Thyroid gland (tissue), 4 donors: ENCODE results near the gene LMTK2. TPM values are rescaled to one million over a fixed set of nuclear protein-coding genes. Genes with fewer than 3 reads are reported as not detected.

Experiments
- DNase-seq, 2 donors: peaks; one replicate each; pipeline ENCODE4 v3.0.0-alpha.2; 2019
- H3K27ac ChIP-seq, 3 donors: fragments of 200-600 bp; sonication (generic); 1 replicate in 2 of 3; 2 replicates in 1 of 3; pipeline ENCODE4 v1.5.1; 2016 to 2019; ENCODE audit warnings: mild to moderate bottlenecking in 1 of 3, moderate library complexity in 1 of 3
- H3K27me3 ChIP-seq: fragments of 200-600 bp; sonication (generic); one replicate; pipeline ENCODE4 v1.5.1; 2019
- H3K36me3 ChIP-seq, 2 donors: fragments of 200-600 bp; sonication (generic); one replicate each; pipeline ENCODE4 v1.5.1; 2016 to 2019
- H3K4me1 ChIP-seq, 2 donors: fragments of 200-600 bp; sonication (generic); one replicate each; pipeline ENCODE4 v1.5.1; 2017 to 2019
- H3K4me3 ChIP-seq, 3 donors: fragments of 200-600 bp; sonication (generic); replicated peaks in 1 of 3; 1 replicate in 2 of 3; 2 replicates in 1 of 3; pipeline ENCODE4 v1.5.1; 2016; ENCODE audit warnings: mild to moderate bottlenecking in 1 of 3
- H3K9me3 ChIP-seq: fragments of 200-600 bp; sonication (generic); one replicate; pipeline ENCODE4 v1.5.1; 2017
- POLR2A ChIP-seq, 2 donors: fragments of 450-650 bp; IDR thresholded peaks; one replicate each; pipeline ENCODE4 v1.6.1; 2017; ENCODE audit warnings: antibody characterized with exemption in 2 of 2, mild to moderate bottlenecking in 2 of 2, moderate library complexity in 1 of 2
- WGBS, 2 donors: methylation state at CpG; one replicate each; pipeline ENCODE4 v1.1.5; 2017; 5-methylcytosine and 5-hydroxymethylcytosine counted together
- intact Hi-C: fragments of 100-400 bp; cut with DNase I; formaldehyde crosslinking; loops from one replicate; pipeline ENCODE4 v1.15.1; 2023
- total RNA-seq, 4 donors: library from RNA; depleted of rRNA; stranded (reverse); fragments of >200 nt; gene quantifications; one replicate each; pipeline ENCODE4 v1.2.3, GENCODE V29; 2016
- TF ChIP-seq, protein P1 (sequence below), 6 experiments: fragments of 200-600 bp in 3 of 6; fragments of 450-650 bp in 3 of 6; sonication (generic) in 3 of 6; IDR thresholded peaks; one replicate each; pipeline ENCODE4 v1.5.1; 2016 to 2019; ENCODE audit warnings: antibody characterized with exemption in 6 of 6, mild to moderate bottlenecking in 2 of 6, inconsistent platforms in 1 of 6, moderate library complexity in 1 of 6

Gene LMTK2
- 10 to 100 TPM; 22.0 to 36.5 (median 26.6) TPM for total RNA-seq

DNA sequence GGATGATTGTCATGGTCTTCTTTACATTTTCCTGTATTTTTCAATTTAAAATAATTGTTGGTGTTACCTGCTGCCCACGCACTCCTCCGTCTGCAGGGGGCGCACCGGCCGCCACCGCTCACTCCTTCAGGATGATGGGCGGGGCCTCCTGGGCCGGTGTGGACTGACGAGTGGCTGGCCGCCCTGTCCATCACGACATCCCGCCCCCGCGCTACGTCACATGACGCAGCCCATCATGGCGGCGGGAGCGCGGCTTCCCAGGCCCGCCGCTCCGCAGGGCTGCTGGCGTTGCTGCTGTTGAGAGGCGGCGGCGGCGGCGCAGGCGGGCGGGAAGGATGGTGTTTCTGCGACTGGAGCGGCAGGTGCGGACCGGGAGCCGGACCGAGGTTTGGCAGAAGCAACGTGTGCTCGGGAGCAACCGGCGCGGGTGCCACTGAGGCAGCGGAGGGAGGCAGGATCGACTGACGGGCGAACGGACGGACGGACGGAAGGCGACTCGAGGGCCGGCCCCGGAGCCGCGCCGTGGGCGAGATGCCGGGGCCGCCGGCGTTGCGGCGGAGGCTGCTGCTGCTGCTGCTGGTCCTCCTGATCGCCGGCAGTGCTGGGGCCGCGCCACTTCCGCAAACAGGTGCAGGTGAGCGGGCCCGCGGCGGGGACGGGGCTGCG lies at the start of gene LMTK2:
Gene LMTK2 (plus strand): TSS at position 216 of the 666 bp plus-strand sequence. CDS start 316 bp downstream, at position 532.
- peak within 1 kb of the TSS; percentile 88 to 98 (median 88) for H3K4me3 ChIP-seq
- intact Hi-C loops = loop anchor here (2.0 kb wide), 1 partner anchor 60 kb away; no protein-coding TSS in a partner anchor
- peak; percentile 95 to 97 for DNase-seq
- 0% methylated on average over 16 to 21 of the region's 75 CpGs for WGBS, 2 donors
- TF ChIP-seq POLR2A (IDR thresholded peaks at IDR 0.05) = peak; percentile 83 to 99
- TF ChIP-seq, protein P1, sequence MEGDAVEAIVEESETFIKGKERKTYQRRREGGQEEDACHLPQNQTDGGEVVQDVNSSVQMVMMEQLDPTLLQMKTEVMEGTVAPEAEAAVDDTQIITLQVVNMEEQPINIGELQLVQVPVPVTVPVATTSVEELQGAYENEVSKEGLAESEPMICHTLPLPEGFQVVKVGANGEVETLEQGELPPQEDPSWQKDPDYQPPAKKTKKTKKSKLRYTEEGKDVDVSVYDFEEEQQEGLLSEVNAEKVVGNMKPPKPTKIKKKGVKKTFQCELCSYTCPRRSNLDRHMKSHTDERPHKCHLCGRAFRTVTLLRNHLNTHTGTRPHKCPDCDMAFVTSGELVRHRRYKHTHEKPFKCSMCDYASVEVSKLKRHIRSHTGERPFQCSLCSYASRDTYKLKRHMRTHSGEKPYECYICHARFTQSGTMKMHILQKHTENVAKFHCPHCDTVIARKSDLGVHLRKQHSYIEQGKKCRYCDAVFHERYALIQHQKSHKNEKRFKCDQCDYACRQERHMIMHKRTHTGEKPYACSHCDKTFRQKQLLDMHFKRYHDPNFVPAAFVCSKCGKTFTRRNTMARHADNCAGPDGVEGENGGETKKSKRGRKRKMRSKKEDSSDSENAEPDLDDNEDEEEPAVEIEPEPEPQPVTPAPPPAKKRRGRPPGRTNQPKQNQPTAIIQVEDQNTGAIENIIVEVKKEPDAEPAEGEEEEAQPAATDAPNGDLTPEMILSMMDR (IDR thresholded peaks at IDR 0.05) = peak; percentile 81 to 98 (median 94)
- H3K4me1 ChIP-seq = peaks cover 13 to 18% of the 10 kb centered on the region in 2 donors
- H3K27ac ChIP-seq = peak within 1 kb of the TSS; percentile 60 to 86 (median 85)
- no peaks in the 10 kb centered on the region for H3K27me3 ChIP-seq
- no peaks in the 10 kb centered on the region for H3K9me3 ChIP-seq
- no peaks in the 10 kb centered on the region for H3K36me3 ChIP-seq

DNA sequence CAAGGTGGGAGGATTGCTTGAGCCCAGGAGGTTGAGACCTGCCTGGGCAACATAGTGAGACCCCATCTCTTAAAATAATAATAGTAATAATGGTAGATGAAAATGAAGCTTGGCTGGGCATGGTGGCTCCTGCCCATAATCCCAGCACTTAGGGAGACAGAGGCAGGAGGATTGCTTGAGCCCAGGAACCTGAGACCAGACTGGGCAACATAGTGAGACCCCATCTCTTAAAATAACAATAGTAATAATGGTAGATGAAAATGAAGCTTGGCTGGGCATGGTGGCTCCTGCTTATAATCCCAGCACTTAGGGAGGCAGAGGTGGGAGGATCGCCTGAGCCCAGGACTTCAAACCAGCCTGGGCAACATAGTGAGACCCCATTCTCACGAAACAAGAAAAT lies 49.5 kb upstream of the LMTK2 start:
- Histone ChIP-seq H3K9me3 (no peaks in the 10 kb centered on the region), H3K36me3 (no peaks in the 10 kb centered on the region), H3K4me1 (no peaks in the 10 kb centered on the region), H3K27ac (no peak overlapping the region), H3K4me3 (no peak overlapping the region), H3K27me3 (no peaks in the 10 kb centered on the region)
- TF ChIP-seq POLR2A (IDR thresholded peaks at IDR 0.05) = no peak
- TF ChIP-seq, protein P1 (IDR thresholded peaks at IDR 0.05) = no peak
- WGBS, 2 donors = 89 to 94% methylated on average over 2 of the region's 2 CpGs
- DNase-seq = no peak
- intact Hi-C loops = no loop called here

DNA sequence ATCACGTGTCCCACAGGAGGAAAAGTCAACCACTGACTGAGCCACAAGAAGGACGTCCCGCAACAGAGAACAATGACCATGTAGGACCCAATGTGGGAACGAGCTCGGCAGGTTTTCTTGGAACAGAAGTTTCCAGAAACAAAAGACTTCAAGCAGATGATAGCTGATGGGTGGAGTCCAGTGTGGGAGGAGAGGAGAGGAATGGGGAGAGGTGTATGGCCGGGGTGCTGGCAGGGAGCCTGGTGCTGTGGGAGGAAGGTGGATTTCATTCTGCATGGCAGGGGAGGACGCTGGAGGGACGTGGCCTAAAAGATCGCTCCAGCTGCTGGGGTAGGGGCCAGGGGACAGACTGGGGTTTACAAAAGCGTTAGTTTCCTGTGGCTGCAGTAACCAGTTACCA lies 48.5 kb upstream of the LMTK2 start:
- H3K27ac ChIP-seq = no peak overlapping the region
- no peaks in the 10 kb centered on the region for H3K9me3 ChIP-seq
- intact Hi-C loops = no loop called here
- no peaks in the 10 kb centered on the region for H3K36me3 ChIP-seq
- H3K27me3 ChIP-seq = no peaks in the 10 kb centered on the region
- 72% methylated on average over 10 of the region's 10 CpGs for WGBS, 2 donors
- no peak overlapping the region for H3K4me3 ChIP-seq
- no peak for DNase-seq
- no peaks in the 10 kb centered on the region for H3K4me1 ChIP-seq
- TF ChIP-seq POLR2A (IDR thresholded peaks at IDR 0.05) = no peak
- TF ChIP-seq, protein P1 (IDR thresholded peaks at IDR 0.05) = no peak

- Histone ChIP-seq H3K36me3 (no peaks in the 10 kb centered on the region), H3K27me3 (no peaks in the 10 kb centered on the region), H3K4me3 (no peak overlapping the region), H3K9me3 (no peaks in the 10 kb centered on the region), H3K27ac (no peak overlapping the region), H3K4me1 (no peaks in the 10 kb centered on the region)
- intact Hi-C loops = no loop called here
- no peak for DNase-seq
- WGBS, 2 donors = 67 to 87% methylated on average over 1 of the region's 1 CpG
- TF ChIP-seq, protein P1 (IDR thresholded peaks at IDR 0.05) = no peak
- TF ChIP-seq POLR2A (IDR thresholded peaks at IDR 0.05) = no peak
These were observed 42.4 kb upstream of the LMTK2 start for GRCh38 chr7:98064233-98064632.

DNA sequence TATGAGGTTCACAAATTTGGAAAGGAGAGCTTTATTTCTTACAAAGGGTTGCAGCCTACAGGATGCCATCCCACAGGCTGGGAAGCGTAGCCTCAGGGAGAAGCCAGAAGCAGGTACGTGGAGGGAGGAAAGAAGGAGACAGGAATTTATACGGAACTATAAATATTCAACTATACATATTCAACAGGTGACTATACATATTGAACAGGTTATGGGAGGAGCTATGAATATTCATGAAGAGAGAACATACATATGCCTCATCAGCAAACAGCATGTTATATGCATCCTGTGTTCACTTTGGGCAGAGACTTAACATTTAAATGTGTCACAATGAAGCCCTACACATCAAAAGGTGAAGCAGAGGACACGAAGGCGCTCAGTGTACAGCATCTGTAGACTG lies 40.5 kb upstream of the LMTK2 start:
- Histone ChIP-seq H3K27me3 (no peaks in the 10 kb centered on the region), H3K9me3 (no peaks in the 10 kb centered on the region), H3K27ac (no peak overlapping the region), H3K4me1 (no peaks in the 10 kb centered on the region), H3K36me3 (no peaks in the 10 kb centered on the region), H3K4me3 (no peak overlapping the region)
- DNase-seq = no peak
- WGBS, 2 donors = 78 to 88% methylated on average over 5 of the region's 5 CpGs
- TF ChIP-seq POLR2A (IDR thresholded peaks at IDR 0.05) = no peak
- TF ChIP-seq, protein P1 (IDR thresholded peaks at IDR 0.05) = no peak
- intact Hi-C loops = no loop called here
